ENCODE measurements around the gene SFRP5. TPM values are rescaled to one million over a fixed set of nuclear protein-coding genes. Genes with fewer than 3 reads are reported as not detected.

The SFRP5 gene
- total and polyA plus RNA-seq, 10 of the 15 experiments (the other 5 are each of a cell fraction or from before 2014, with no cell fraction given), result not detected

- H3K79me2 ChIP-seq (ENCODE audit: control insufficient read depth, insufficient read depth, low read length), result no peaks in the 10 kb centered on the region
- H3K9ac ChIP-seq (ENCODE audit: control insufficient read depth, insufficient read depth, low read length), result no peak overlapping the region
- ChIA-PET CTCF (interaction anchor here (0.8 to 2.3 kb wide), 3 partner anchors 28 to 229 kb away, joined by 3 to 7 read pairs (median 3); no protein-coding TSS in a partner anchor), POLR2A (no interaction called here), RAD21 (ENCODE audit: unreplicated experiment) (no interaction called here), SMC1A (ENCODE audit: uncharacterized antibody, unreplicated experiment) (no interaction called here)
- no peak overlapping the region for H3K27ac ChIP-seq (ENCODE audit: control insufficient read depth, insufficient read depth)
- H3K4me1 ChIP-seq (ENCODE audit: control insufficient read depth, insufficient read depth, low read length), result peaks cover 9% of the 10 kb centered on the region
- in situ Hi-C loops (cut with MboI), result no loop called here
- intact Hi-C loops (cut with micrococcal nuclease; ENCODE audit: unreplicated experiment), result no loop called here
- ATAC-seq (no peak), DNase-seq (ENCODE audit: low read depth, low spot score) (no peak), FAIRE-seq (no peak)
- H3K27me3 ChIP-seq (replicated peaks in 1 of 2; ENCODE audit: control insufficient read depth in 2 of 2, insufficient read depth in 2 of 2, low read length in 1 of 2), result no peaks in the 10 kb centered on the region
- peaks cover 4 to 16% of the 10 kb centered on the region in 2 experiments for H3K36me3 ChIP-seq (ENCODE audit: control insufficient read depth in 2 of 2, insufficient read depth in 2 of 2, low read length in 1 of 2)
- H4K20me1 ChIP-seq (ENCODE audit: control insufficient read depth, insufficient read depth), result no peaks in the 10 kb centered on the region
- H2AFZ ChIP-seq (ENCODE audit: control insufficient read depth, low read depth, low read length), result no peak overlapping the region
- no peak overlapping the region for H3K4me2 ChIP-seq (ENCODE audit: control insufficient read depth, insufficient read depth)
- no peak overlapping the region for H3K4me3 ChIP-seq
- BruUV-seq (replicated peaks), result no TSS peak
- H3K9me3 ChIP-seq (replicated peaks; ENCODE audit: control insufficient read depth, insufficient read depth, low read length), result no peaks in the 10 kb centered on the region
- TF ChIP-seq NRF1 (conservative IDR thresholded peaks at IDR 0.05; ENCODE audit: low read depth, low read length) (no peak), SIX5 (IDR thresholded peaks at IDR 0.05; ENCODE audit: low read depth, low read length, severe bottlenecking) (no peak), DPF2 (IDR thresholded peaks at IDR 0.05) (no peak), MLLT1 (IDR thresholded peaks at IDR 0.05) (no peak), HDGF (IDR thresholded peaks at IDR 0.05) (no peak), CHD2 (IDR thresholded peaks at IDR 0.05; ENCODE audit: borderline replicate concordance, low read depth, low read length) (no peak), PAX5 (IDR thresholded peaks at IDR 0.05; ENCODE audit: borderline replicate concordance, low read depth, low read length) (no peak)
- TF ChIP-seq, protein P1, sequence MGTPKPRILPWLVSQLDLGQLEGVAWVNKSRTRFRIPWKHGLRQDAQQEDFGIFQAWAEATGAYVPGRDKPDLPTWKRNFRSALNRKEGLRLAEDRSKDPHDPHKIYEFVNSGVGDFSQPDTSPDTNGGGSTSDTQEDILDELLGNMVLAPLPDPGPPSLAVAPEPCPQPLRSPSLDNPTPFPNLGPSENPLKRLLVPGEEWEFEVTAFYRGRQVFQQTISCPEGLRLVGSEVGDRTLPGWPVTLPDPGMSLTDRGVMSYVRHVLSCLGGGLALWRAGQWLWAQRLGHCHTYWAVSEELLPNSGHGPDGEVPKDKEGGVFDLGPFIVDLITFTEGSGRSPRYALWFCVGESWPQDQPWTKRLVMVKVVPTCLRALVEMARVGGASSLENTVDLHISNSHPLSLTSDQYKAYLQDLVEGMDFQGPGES (IDR thresholded peaks at IDR 0.05), result no peak
- TF ChIP-seq, protein P2, sequence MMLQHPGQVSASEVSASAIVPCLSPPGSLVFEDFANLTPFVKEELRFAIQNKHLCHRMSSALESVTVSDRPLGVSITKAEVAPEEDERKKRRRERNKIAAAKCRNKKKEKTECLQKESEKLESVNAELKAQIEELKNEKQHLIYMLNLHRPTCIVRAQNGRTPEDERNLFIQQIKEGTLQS (IDR thresholded peaks at IDR 0.05; ENCODE audit: borderline replicate concordance, extremely low read depth, low read depth, low read length), result no peak
- TF ChIP-seq, protein P3, sequence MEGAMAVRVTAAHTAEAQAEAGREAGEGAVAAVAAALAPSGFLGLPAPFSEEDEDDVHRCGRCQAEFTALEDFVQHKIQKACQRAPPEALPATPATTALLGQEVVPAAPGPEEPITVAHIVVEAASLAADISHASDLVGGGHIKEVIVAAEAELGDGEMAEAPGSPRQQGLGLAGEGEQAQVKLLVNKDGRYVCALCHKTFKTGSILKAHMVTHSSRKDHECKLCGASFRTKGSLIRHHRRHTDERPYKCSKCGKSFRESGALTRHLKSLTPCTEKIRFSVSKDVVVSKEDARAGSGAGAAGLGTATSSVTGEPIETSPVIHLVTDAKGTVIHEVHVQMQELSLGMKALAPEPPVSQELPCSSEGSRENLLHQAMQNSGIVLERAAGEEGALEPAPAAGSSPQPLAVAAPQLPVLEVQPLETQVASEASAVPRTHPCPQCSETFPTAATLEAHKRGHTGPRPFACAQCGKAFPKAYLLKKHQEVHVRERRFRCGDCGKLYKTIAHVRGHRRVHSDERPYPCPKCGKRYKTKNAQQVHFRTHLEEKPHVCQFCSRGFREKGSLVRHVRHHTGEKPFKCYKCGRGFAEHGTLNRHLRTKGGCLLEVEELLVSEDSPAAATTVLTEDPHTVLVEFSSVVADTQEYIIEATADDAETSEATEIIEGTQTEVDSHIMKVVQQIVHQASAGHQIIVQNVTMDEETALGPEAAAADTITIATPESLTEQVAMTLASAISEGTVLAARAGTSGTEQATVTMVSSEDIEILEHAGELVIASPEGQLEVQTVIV (IDR thresholded peaks at IDR 0.05; ENCODE audit: borderline replicate concordance, partially characterized antibody), result no peak
- WGBS (ENCODE audit: insufficient coverage, insufficient replicate concordance, low lambda C conversion rate, missing lambda C conversion rate), result 93% methylated on average over 4 of the region's 5 CpGs
Measured at GRCh38 chr10:97762816-97763215, 9.0 kb downstream of the SFRP5 start.
